ENCODE results near the gene RAB31. TPM values are rescaled to one million over a fixed set of nuclear protein-coding genes. Genes with fewer than 3 reads are reported as not detected.

The RAB31 gene
- total and polyA plus RNA-seq, 4 experiments from 2014 or later, result 0.07 to 1.8 (median 1.4) TPM

- no peak overlapping the region for H3K4me3 Mint-ChIP-seq
- DNase-seq, result no peak
- ChIA-PET CTCF (ENCODE audit: partially characterized antibody) (no interaction called here), POLR2A (ENCODE audit: partially characterized antibody) (no interaction called here)
- H3K4me3 ChIP-seq (ENCODE audit: low read length in 2 of 2), result no peak overlapping the region
- H3K27me3 Mint-ChIP-seq, result peaks cover 10 to 15% of the 10 kb centered on the region in 2 donors
- no peak overlapping the region for H3K27ac ChIP-seq (ENCODE audit: low read depth, low read length)
- H3K36me3 Mint-ChIP-seq, result no peaks in the 10 kb centered on the region
- no peaks in the 10 kb centered on the region for H3K27me3 ChIP-seq (ENCODE audit: insufficient read depth, low read length)
- H3K9me3 ChIP-seq (ENCODE audit: control insufficient read depth in 1 of 2, low read length in 2 of 2), result no peaks in the 10 kb centered on the region
- H3K36me3 ChIP-seq (ENCODE audit: insufficient read depth, low read length), result no peaks in the 10 kb centered on the region
- H3K4me1 Mint-ChIP-seq, result no peaks in the 10 kb centered on the region
- H3K4me1 ChIP-seq (ENCODE audit: insufficient read depth, low read length), result no peaks in the 10 kb centered on the region
- H3K9me3 Mint-ChIP-seq, result peaks cover 0 to 1% (median 0%) of the 10 kb centered on the region in 8 donors
- no peak overlapping the region for H3K27ac Mint-ChIP-seq
- intact Hi-C loops (cut with micrococcal nuclease), result no loop called here
Measured at GRCh38 chr18:9845256-9845655, 137.2 kb downstream of the RAB31 start.

GRCh38 chr18:9846162-9846925, 138.2 kb downstream of the RAB31 start:
- no peaks in the 10 kb centered on the region for H3K4me1 ChIP-seq (ENCODE audit: insufficient read depth, low read length)
- Mint-ChIP-seq H3K4me3 (no peak overlapping the region), H3K27ac (no peak overlapping the region), H3K4me1 (no peaks in the 10 kb centered on the region), H3K9me3 (peaks cover 0 to 1% (median 0%) of the 10 kb centered on the region in 8 donors), H3K36me3 (no peaks in the 10 kb centered on the region), H3K27me3 (peaks cover 10 to 15% of the 10 kb centered on the region in 2 donors)
- intact Hi-C loops (cut with micrococcal nuclease), result no loop called here
- ChIA-PET CTCF (ENCODE audit: partially characterized antibody) (no interaction called here), POLR2A (ENCODE audit: partially characterized antibody) (no interaction called here)
- H3K36me3 ChIP-seq (ENCODE audit: insufficient read depth, low read length), result no peaks in the 10 kb centered on the region
- H3K9me3 ChIP-seq (ENCODE audit: control insufficient read depth in 1 of 2, low read length in 2 of 2), result no peaks in the 10 kb centered on the region
- no peak overlapping the region for H3K27ac ChIP-seq (ENCODE audit: low read depth, low read length)
- no peaks in the 10 kb centered on the region for H3K27me3 ChIP-seq (ENCODE audit: insufficient read depth, low read length)
- H3K4me3 ChIP-seq (ENCODE audit: low read length in 2 of 2), result no peak overlapping the region
- DNase-seq, result no peak

- H3K4me3 ChIP-seq (ENCODE audit: low read length in 2 of 2), result no peak overlapping the region
- no peak overlapping the region for H3K27ac ChIP-seq (ENCODE audit: low read depth, low read length)
- Mint-ChIP-seq H3K27ac (no peak overlapping the region), H3K4me1 (no peaks in the 10 kb centered on the region), H3K4me3 (no peak overlapping the region), H3K36me3 (no peaks in the 10 kb centered on the region), H3K9me3 (peaks cover 0 to 1% (median 0%) of the 10 kb centered on the region in 8 donors), H3K27me3 (peaks cover 10 to 15% of the 10 kb centered on the region in 2 donors)
- DNase-seq, result no peak
- intact Hi-C loops (cut with micrococcal nuclease), result no loop called here
- no peaks in the 10 kb centered on the region for H3K4me1 ChIP-seq (ENCODE audit: insufficient read depth, low read length)
- ChIA-PET CTCF (ENCODE audit: partially characterized antibody) (no interaction called here), POLR2A (ENCODE audit: partially characterized antibody) (no interaction called here)
- no peaks in the 10 kb centered on the region for H3K27me3 ChIP-seq (ENCODE audit: insufficient read depth, low read length)
- H3K9me3 ChIP-seq (ENCODE audit: control insufficient read depth in 1 of 2, low read length in 2 of 2), result no peaks in the 10 kb centered on the region
- H3K36me3 ChIP-seq (ENCODE audit: insufficient read depth, low read length), result no peaks in the 10 kb centered on the region
Measured at GRCh38 chr18:9848170-9848879, 140.2 kb downstream of the RAB31 start.

- no peak overlapping the region for H3K27ac ChIP-seq (ENCODE audit: low read depth, low read length)
- Mint-ChIP-seq H3K9me3 (peaks cover 0 to 1% (median 0%) of the 10 kb centered on the region in 8 donors), H3K4me3 (no peak overlapping the region), H3K27me3 (peaks cover 15 to 17% of the 10 kb centered on the region in 2 donors), H3K4me1 (no peaks in the 10 kb centered on the region), H3K27ac (no peak overlapping the region), H3K36me3 (no peaks in the 10 kb centered on the region)
- intact Hi-C loops (cut with micrococcal nuclease), result no loop called here
- H3K36me3 ChIP-seq (ENCODE audit: insufficient read depth, low read length), result no peaks in the 10 kb centered on the region
- ChIA-PET CTCF (ENCODE audit: partially characterized antibody) (interaction anchor here (0.6 kb wide), 1 partner anchor 452 kb away, joined by 3 read pairs; no protein-coding TSS in a partner anchor), POLR2A (ENCODE audit: partially characterized antibody) (no interaction called here)
- no peak overlapping the region for H3K4me3 ChIP-seq (ENCODE audit: low read length in 2 of 2)
- no peak for DNase-seq
- no peaks in the 10 kb centered on the region for H3K9me3 ChIP-seq (ENCODE audit: control insufficient read depth in 1 of 2, low read length in 2 of 2)
- H3K27me3 ChIP-seq (ENCODE audit: insufficient read depth, low read length), result no peaks in the 10 kb centered on the region
- no peaks in the 10 kb centered on the region for H3K4me1 ChIP-seq (ENCODE audit: insufficient read depth, low read length)
Measured at GRCh38 chr18:9849407-9850283, 141.5 kb downstream of the RAB31 start.

- POLR2A ChIA-PET (ENCODE audit: partially characterized antibody), result no interaction called here
- Mint-ChIP-seq H3K9me3 (peaks cover 0 to 1% (median 0%) of the 10 kb centered on the region in 8 donors), H3K27ac (no peak overlapping the region), H3K36me3 (no peaks in the 10 kb centered on the region), H3K4me1 (no peaks in the 10 kb centered on the region), H3K4me3 (no peak overlapping the region), H3K27me3 (peaks cover 15 to 18% of the 10 kb centered on the region in 2 donors)
- no peak for DNase-seq
- H3K4me1 ChIP-seq (ENCODE audit: insufficient read depth, low read length), result no peaks in the 10 kb centered on the region
- intact Hi-C loops (cut with micrococcal nuclease), result no loop called here
- H3K9me3 ChIP-seq (ENCODE audit: control insufficient read depth in 1 of 2, low read length in 2 of 2), result no peaks in the 10 kb centered on the region
- no peak overlapping the region for H3K4me3 ChIP-seq (ENCODE audit: low read length in 2 of 2)
- H3K36me3 ChIP-seq (ENCODE audit: insufficient read depth, low read length), result no peaks in the 10 kb centered on the region
- CTCF ChIA-PET (ENCODE audit: partially characterized antibody), result no interaction called here
- no peaks in the 10 kb centered on the region for H3K27me3 ChIP-seq (ENCODE audit: insufficient read depth, low read length)
- no peak overlapping the region for H3K27ac ChIP-seq (ENCODE audit: low read depth, low read length)
Measured at GRCh38 chr18:9850309-9850708, 142.2 kb downstream of the RAB31 start.

- no peak for DNase-seq
- Histone ChIP-seq H3K4me3 (ENCODE audit: low read length in 2 of 2) (no peak overlapping the region), H3K36me3 (ENCODE audit: insufficient read depth, low read length) (no peaks in the 10 kb centered on the region), H3K9me3 (ENCODE audit: control insufficient read depth in 1 of 2, low read length in 2 of 2) (no peaks in the 10 kb centered on the region), H3K4me1 (ENCODE audit: insufficient read depth, low read length) (no peaks in the 10 kb centered on the region), H3K27me3 (ENCODE audit: insufficient read depth, low read length) (no peaks in the 10 kb centered on the region), H3K27ac (ENCODE audit: low read depth, low read length) (no peak overlapping the region)
- CTCF ChIA-PET (ENCODE audit: partially characterized antibody), result no interaction called here
- H3K27me3 Mint-ChIP-seq, result peaks cover 17 to 20% of the 10 kb centered on the region in 2 donors
- H3K27ac Mint-ChIP-seq, result no peak overlapping the region
- POLR2A ChIA-PET (ENCODE audit: partially characterized antibody), result no interaction called here
- H3K36me3 Mint-ChIP-seq, result no peaks in the 10 kb centered on the region
- no peak overlapping the region for H3K4me3 Mint-ChIP-seq
- peaks cover 0 to 1% (median 0%) of the 10 kb centered on the region in 8 donors for H3K9me3 Mint-ChIP-seq
- H3K4me1 Mint-ChIP-seq, result no peaks in the 10 kb centered on the region
- intact Hi-C loops (cut with micrococcal nuclease), result no loop called here
Measured at GRCh38 chr18:9851511-9851910, 143.4 kb downstream of the RAB31 start.

Measured in CD4-positive, alpha-beta memory T cell (primary cell).